Gastroesophageal sphincter (tissue), 4 donors: Measurements from ENCODE around the gene GNG12. TPM values are rescaled to one million over a fixed set of nuclear protein-coding genes. Genes with fewer than 3 reads are reported as not detected.

Experiments
- ATAC-seq: fragments of 150-250 bp; one replicate; pipeline ENCODE4 v1.9.1; 2016; ENCODE audit warnings: mild to moderate bottlenecking, moderate library complexity
- H3K27ac ChIP-seq, 4 donors: fragments of 200-600 bp; sonication (generic) in 3 of 4; 1 replicate in 3 of 4; 2 replicates in 1 of 4; pipeline ENCODE4 v1.5.1; 2016 to 2019
- H3K27me3 ChIP-seq: fragments of 200-600 bp; sonication (generic); one replicate; pipeline ENCODE4 v1.5.1; 2019
- H3K36me3 ChIP-seq, 2 donors: fragments of 200-600 bp; sonication (generic); one replicate each; pipeline ENCODE4 v1.5.1; 2019; ENCODE audit warnings: control low read depth in 1 of 2
- H3K4me1 ChIP-seq, 3 donors: fragments of 200-600 bp; sonication (generic); 1 replicate in 2 of 3; 2 replicates in 1 of 3; pipeline ENCODE4 v1.5.1; 2016 to 2019; ENCODE audit warnings: control low read depth in 2 of 3
- H3K4me3 ChIP-seq, 2 donors: fragments of 200-600 bp; sonication (generic); one replicate each; pipeline ENCODE4 v1.5.1; 2019; ENCODE audit warnings: mild to moderate bottlenecking in 1 of 2, moderate library complexity in 1 of 2
- H3K9me3 ChIP-seq, 3 donors: fragments of 200-600 bp; sonication (generic); one replicate each; pipeline ENCODE4 v1.5.1; 2017 to 2019; ENCODE audit warnings: control low read depth in 2 of 3
- CTCF ChIP-seq, 4 experiments: fragments of 200-600 bp in 2 of 4; fragments of 450-650 bp in 2 of 4; sonication (generic) in 1 of 4; IDR thresholded peaks; one replicate each; pipeline ENCODE4 v1.5.1; 2017 to 2019; ENCODE audit warnings: antibody characterized with exemption in 4 of 4, mild to moderate bottlenecking in 2 of 4, moderate library complexity in 2 of 4
- EP300 ChIP-seq: sonication (generic); formaldehyde crosslinking; IDR thresholded peaks from one replicate; pipeline ENCODE4 v1.6.1; 2017; ENCODE audit warnings: antibody characterized with exemption, mild to moderate bottlenecking
- POLR2A ChIP-seq, 2 donors: fragments of 450-650 bp; IDR thresholded peaks; one replicate each; pipeline ENCODE4 v1.6.1; 2017; ENCODE audit warnings: antibody characterized with exemption in 2 of 2, mild to moderate bottlenecking in 2 of 2, moderate library complexity in 1 of 2
- POLR2AphosphoS5 ChIP-seq: sonication (generic); formaldehyde crosslinking; IDR thresholded peaks from one replicate; pipeline ENCODE4 v1.6.1; 2017; ENCODE audit warnings: antibody characterized with exemption
- WGBS, 2 donors: methylation state at CpG; one replicate each; pipeline ENCODE4 v1.1.5; 2018; ENCODE audit warnings: low coverage in 1 of 2; 5-methylcytosine and 5-hydroxymethylcytosine counted together
- total RNA-seq, 4 donors: library from RNA; depleted of rRNA; stranded (reverse); fragments of >200 nt; gene quantifications; one replicate each; pipeline ENCODE4 v1.1.0, GENCODE V29; 2016

Gene GNG12
- total RNA-seq, 4 donors from 2014 or later: 135 to 175 (median 149) TPM

- H3K4me3 ChIP-seq: no peak overlapping the region
- H3K27me3 ChIP-seq: no peaks in the 10 kb centered on the region
- 100% methylated on average over 1 of the region's 1 CpG; no CpG with 5 or more reads in 1 of the 2 donors for WGBS, 2 donors
- ATAC-seq: no peak
- no peaks in the 10 kb centered on the region for H3K9me3 ChIP-seq
- no peak overlapping the region for H3K27ac ChIP-seq
- no peaks in the 10 kb centered on the region for H3K36me3 ChIP-seq
- H3K4me1 ChIP-seq: peaks cover 0 to 10% (median 0%) of the 10 kb centered on the region in 3 donors
- TF ChIP-seq CTCF (IDR thresholded peaks at IDR 0.05) (no peak), POLR2AphosphoS5 (no peak), POLR2A (IDR thresholded peaks at IDR 0.05) (no peak), EP300 (no peak)
These were observed 11.7 kb upstream of the GNG12 start for GRCh38 chr1:67844988-67845387.

- no peaks in the 10 kb centered on the region for H3K9me3 ChIP-seq
- no peaks in the 10 kb centered on the region for H3K27me3 ChIP-seq
- no peak for TF ChIP-seq EP300
- TF ChIP-seq POLR2AphosphoS5: no peak
- TF ChIP-seq POLR2A (IDR thresholded peaks at IDR 0.05): no peak
- TF ChIP-seq CTCF (IDR thresholded peaks at IDR 0.05): no peak
- H3K27ac ChIP-seq: no peak overlapping the region
- no peaks in the 10 kb centered on the region for H3K36me3 ChIP-seq
- H3K4me1 ChIP-seq: peaks cover 0 to 17% (median 0%) of the 10 kb centered on the region in 3 donors
- no peak for ATAC-seq
- H3K4me3 ChIP-seq: no peak overlapping the region
These were observed 10.5 kb upstream of the GNG12 start for GRCh38 chr1:67843746-67844145.

GRCh38 chr1:67843331-67843730, 10.1 kb upstream of the GNG12 start:
- H3K4me1 ChIP-seq: peaks cover 0 to 21% (median 0%) of the 10 kb centered on the region in 3 donors
- TF ChIP-seq POLR2A (IDR thresholded peaks at IDR 0.05) (no peak), EP300 (no peak), POLR2AphosphoS5 (no peak), CTCF (IDR thresholded peaks at IDR 0.05) (no peak)
- no peaks in the 10 kb centered on the region for H3K9me3 ChIP-seq
- no peak for ATAC-seq
- no peak overlapping the region for H3K4me3 ChIP-seq
- no peak overlapping the region for H3K27ac ChIP-seq
- no peaks in the 10 kb centered on the region for H3K36me3 ChIP-seq
- WGBS, 2 donors: 80% methylated on average over 1 of the region's 1 CpG; no CpG with 5 or more reads in 1 of the 2 donors
- H3K27me3 ChIP-seq: no peaks in the 10 kb centered on the region

- peak; percentile 76 for ATAC-seq
- Histone ChIP-seq H3K36me3 (no peaks in the 10 kb centered on the region), H3K9me3 (no peaks in the 10 kb centered on the region), H3K4me1 (peaks cover 0 to 36% (median 2%) of the 10 kb centered on the region in 3 donors), H3K4me3 (no peak overlapping the region), H3K27ac (peak overlapping the region in 3 of 4 donors; percentile 35 to 38 (median 36)), H3K27me3 (no peaks in the 10 kb centered on the region)
- TF ChIP-seq CTCF (IDR thresholded peaks at IDR 0.05) (no peak), EP300 (no peak), POLR2AphosphoS5 (peak; percentile 91), POLR2A (IDR thresholded peaks at IDR 0.05) (no peak)
- 14 to 17% methylated on average over 2 of the region's 2 CpGs for WGBS, 2 donors
These were observed 7.2 kb upstream of the GNG12 start for GRCh38 chr1:67840449-67840848.

- no peak for ATAC-seq
- Histone ChIP-seq H3K9me3 (no peaks in the 10 kb centered on the region), H3K27ac (peak overlapping the region in 3 of 4 donors; percentile 35 to 38 (median 36)), H3K4me3 (no peak overlapping the region), H3K4me1 (peaks cover 0 to 39% (median 2%) of the 10 kb centered on the region in 3 donors), H3K27me3 (no peaks in the 10 kb centered on the region), H3K36me3 (no peaks in the 10 kb centered on the region)
- WGBS, 2 donors: 81 to 88% methylated on average over 2 of the region's 2 CpGs
- TF ChIP-seq CTCF (IDR thresholded peaks at IDR 0.05) (no peak), POLR2A (IDR thresholded peaks at IDR 0.05) (no peak), EP300 (no peak), POLR2AphosphoS5 (no peak)
These were observed 6.6 kb upstream of the GNG12 start for GRCh38 chr1:67839826-67840225.
